NAMALWA (cell line): ENCODE data around the gene DYRK1A.

ENCODE experiments used
- DNase-seq: peaks from one replicate; pipeline ENCODE4 v3.0.0-alpha.2; 2015; ENCODE audit warnings: low spot score

Gene DYRK1A

DNA sequence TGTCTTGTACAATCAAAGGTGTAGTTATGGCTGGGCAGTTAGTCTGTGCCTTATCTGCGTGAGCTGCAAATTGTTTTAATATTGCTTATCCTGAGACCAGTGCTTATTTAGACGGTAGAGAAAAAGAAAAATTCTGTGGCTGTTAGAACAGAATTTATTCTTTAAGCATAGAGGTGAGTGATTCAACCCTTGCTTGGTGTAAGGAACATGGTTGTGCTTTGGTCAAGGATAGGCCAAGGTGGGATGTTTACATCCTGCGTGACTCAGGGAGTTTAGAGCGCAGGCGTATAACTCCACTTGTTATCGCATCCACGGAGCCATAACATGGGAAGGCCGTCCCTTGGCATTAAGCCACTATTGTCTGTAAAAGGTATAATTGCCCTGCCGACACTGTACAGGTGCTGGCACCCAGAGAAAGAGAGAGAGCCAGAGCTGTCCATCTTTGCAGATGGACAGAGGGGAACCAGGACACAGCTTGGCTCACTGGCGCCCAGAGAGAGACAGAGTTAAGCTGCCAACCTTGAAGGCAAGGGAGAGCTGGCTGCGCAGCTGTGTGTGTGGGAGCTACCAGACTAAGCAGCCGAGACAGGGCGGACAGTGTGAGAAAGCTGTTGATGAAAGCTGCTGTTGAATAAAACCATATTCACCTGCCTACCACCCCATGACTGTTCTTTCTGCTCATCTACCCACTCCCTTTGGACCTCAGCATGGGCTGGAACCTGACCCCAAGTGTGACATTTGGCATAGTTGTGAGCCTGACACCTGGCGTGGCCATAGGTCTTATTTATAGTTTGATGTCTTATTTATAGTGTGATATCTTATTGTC lies 200.4 kb downstream of the DYRK1A start:
- no peak for DNase-seq

DNA sequence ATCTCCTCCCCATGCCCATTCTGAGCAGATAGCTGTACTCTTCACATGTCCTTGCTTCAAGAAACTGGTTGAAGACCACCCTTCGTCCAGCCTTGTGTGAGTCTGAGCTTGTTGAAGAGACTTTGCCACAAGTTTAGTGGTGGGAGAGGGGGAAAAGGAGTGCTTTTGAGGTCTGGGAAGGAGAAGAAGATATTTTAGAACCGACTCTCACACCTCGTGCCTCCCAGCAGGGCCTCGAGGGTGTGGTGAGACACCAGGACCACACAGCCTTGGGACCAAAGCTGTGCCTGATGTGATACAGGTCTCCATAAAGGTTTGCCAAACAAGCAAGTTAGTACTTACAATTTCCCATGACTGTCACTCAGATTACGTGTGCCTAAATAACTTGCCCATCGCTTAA lies 201.8 kb downstream of the DYRK1A start:
- no peak for DNase-seq

DNA sequence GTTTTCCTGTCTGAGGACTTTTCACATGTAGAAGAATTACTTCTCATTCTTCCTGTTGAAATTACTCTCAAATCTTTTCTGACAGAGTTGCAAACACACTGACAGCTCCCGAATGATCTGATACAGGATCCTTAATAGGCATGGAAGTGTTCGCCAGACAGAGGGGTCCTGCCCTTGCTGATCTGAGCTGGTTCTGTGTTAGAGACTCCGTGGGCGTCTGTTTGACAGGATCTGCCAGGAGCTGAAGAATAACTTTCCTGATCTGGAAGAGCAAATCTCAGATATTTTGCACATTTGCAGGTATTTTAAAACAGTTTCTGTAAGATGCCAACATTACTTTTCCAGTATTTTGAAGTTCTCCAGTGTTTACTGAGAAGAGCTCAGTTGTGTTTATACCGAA lies 202.3 kb downstream of the DYRK1A start:
- DNase-seq, result no peak

DNA sequence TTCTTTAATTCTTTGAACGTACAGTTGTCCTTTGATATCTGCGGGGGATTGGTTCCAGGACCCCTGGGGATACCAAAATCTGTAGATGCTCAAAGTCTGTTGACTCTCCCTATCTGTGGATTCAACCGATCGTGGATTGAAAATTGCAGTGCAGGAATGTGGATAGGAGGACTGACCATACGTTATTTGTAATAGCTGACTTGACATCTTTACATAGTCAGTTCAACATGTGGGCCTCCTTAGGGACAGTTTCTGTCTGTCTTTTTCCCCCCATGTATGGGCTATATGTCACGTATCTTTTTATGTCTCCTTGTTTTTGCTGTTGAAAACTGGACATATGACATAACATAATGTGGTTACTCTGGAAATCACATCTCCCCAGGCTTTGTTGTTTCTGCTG lies 204.9 kb downstream of the DYRK1A start:
- DNase-seq, result no peak

DNA sequence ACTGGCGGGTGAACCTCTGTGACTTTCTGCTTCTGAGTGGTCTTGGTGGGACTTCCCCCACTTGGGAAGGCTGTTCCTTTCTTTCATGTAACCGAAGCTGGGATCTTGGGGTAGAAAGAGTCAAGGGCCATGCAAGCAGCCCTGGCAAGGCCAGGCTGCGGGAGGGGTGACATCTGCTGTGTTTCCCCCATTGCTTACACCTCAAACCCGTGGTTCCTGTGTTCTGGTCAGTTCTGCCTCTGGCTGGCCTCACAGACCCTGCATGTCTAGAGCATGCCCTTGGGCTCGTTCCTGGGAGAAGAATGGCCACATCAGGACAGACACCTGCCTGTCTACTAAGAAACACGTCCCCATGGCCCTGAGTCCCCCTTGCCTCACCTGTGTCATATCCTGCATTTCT lies 207.7 kb downstream of the DYRK1A start:
- DNase-seq, result no peak

DNA sequence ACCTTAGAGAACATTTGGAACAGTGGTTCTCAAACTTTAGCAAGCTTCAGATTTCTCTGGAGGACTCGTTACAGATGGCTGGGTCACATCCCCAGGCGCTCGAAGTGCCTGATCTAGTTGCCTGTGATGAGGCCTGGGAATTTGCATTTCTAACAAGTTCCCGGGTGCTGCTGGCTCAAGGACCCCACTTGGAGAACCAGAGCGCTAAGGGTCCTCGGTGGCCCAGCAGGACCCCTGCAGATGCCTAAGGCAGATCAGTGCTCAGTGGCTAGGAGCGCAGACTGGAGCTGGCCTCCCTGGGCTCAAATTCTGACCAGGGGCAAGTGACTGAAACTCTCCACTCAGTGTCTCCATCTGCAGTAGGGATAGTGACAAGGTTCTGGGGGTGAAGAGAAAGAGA lies 208.2 kb downstream of the DYRK1A start:
- DNase-seq, result no peak

DNA sequence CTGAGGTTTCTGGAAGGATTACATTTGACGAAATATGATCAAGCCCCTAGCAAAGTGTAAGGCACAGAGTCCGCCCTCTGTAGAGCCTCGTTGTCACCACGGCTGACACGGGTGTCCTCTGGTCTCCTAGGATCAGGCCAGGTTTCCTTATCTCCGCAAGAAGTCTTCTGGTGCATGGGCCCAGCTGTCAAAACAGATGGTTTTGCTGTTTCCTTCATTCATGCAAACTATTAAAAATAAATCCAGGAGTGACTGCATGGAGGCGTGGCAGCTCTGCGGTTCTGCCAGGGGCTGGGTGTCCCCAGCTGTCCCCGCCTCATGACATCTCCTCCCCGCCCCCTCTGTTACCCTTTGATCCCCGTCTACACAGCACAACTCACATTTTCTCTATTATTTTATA lies 209.0 kb downstream of the DYRK1A start:
- DNase-seq, result no peak
